Measurements from ENCODE around the gene NUMA1.

- TF ChIP-seq HNRNPK (IDR thresholded peaks at IDR 0.05; ENCODE audit: low read depth, low read length, poor library complexity, severe bottlenecking) (no peak), NFIC (IDR thresholded peaks at IDR 0.05) (peak; percentile 98), PHF8 (IDR thresholded peaks at IDR 0.05; ENCODE audit: borderline replicate concordance, low read length) (peak; percentile 30; the same call in 1 of the 2 replicates), RUNX1 (IDR thresholded peaks at IDR 0.05; ENCODE audit: low read depth) (no peak), ZNF263 (CRISPR knock-in tag; IDR thresholded peaks at IDR 0.05; ENCODE audit: borderline replicate concordance) (no peak), SMARCC2 (IDR thresholded peaks at IDR 0.05; ENCODE audit: low read depth) (no peak), GATA2 (CRISPR knock-in tag; IDR thresholded peaks at IDR 0.05) (no peak), SPI1 (IDR thresholded peaks at IDR 0.05; ENCODE audit: borderline replicate concordance, low read depth, low read length) (no peak), ZNF561 (CRISPR knock-in tag; conservative IDR thresholded peaks at IDR 0.05) (no peak), ETS1 (conservative IDR thresholded peaks at IDR 0.05; ENCODE audit: control insufficient read depth, low read depth, low read length) (no peak), SMAD4 (CRISPR knock-in tag; conservative IDR thresholded peaks at IDR 0.05) (0 out of 2 replicates have a peak, but pooled peaks have one; percentile 26), SP1 (CRISPR knock-in tag; IDR thresholded peaks at IDR 0.05) (no peak), FOXK2 (conservative IDR thresholded peaks at IDR 0.05 in 1 of 2, IDR thresholded peaks at IDR 0.05 in 1 of 2; ENCODE audit: low read depth in 2 of 2) (peak in 1 of 2 experiments; percentile 13; a peak in 1 of 4 replicates)
- TF ChIP-seq, protein P1, sequence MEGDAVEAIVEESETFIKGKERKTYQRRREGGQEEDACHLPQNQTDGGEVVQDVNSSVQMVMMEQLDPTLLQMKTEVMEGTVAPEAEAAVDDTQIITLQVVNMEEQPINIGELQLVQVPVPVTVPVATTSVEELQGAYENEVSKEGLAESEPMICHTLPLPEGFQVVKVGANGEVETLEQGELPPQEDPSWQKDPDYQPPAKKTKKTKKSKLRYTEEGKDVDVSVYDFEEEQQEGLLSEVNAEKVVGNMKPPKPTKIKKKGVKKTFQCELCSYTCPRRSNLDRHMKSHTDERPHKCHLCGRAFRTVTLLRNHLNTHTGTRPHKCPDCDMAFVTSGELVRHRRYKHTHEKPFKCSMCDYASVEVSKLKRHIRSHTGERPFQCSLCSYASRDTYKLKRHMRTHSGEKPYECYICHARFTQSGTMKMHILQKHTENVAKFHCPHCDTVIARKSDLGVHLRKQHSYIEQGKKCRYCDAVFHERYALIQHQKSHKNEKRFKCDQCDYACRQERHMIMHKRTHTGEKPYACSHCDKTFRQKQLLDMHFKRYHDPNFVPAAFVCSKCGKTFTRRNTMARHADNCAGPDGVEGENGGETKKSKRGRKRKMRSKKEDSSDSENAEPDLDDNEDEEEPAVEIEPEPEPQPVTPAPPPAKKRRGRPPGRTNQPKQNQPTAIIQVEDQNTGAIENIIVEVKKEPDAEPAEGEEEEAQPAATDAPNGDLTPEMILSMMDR (IDR thresholded peaks at IDR 0.05 in 2 of 3, conservative IDR thresholded peaks at IDR 0.05 in 1 of 3; ENCODE audit: insufficient read depth in 2 of 3, low read depth in 1 of 3, low read length in 3 of 3): no peak
These were observed 39.6 kb downstream of the NUMA1 start for GRCh38 chr11:72040491-72041363.

Data from K562 (cell line).